Adrenal gland (tissue), 5 donors: ENCODE measurements around the gene CGNL1.

Experiments
- POLR2A ChIP-seq, 2 donors: fragments of 450-650 bp; IDR thresholded peaks; one replicate each; pipeline ENCODE4 v1.6.1; 2017; ENCODE audit warnings: antibody characterized with exemption in 2 of 2, mild to moderate bottlenecking in 2 of 2, moderate library complexity in 1 of 2
- TF ChIP-seq, protein P1 (sequence below), 6 experiments: fragments of 450-650 bp in 4 of 6; fragments of 200-600 bp in 2 of 6; sonication (generic) in 1 of 6; IDR thresholded peaks; 1 replicate in 5 of 6; 2 replicates in 1 of 6; pipeline versions ENCODE4 v1.5.1 to v1.8.0; 2016 to 2021; ENCODE audit warnings: antibody characterized with exemption in 6 of 6, mild to moderate bottlenecking in 2 of 6, moderate library complexity in 1 of 6
- donor health status: DM: no; HTN: no; CAD: no.

DNA sequence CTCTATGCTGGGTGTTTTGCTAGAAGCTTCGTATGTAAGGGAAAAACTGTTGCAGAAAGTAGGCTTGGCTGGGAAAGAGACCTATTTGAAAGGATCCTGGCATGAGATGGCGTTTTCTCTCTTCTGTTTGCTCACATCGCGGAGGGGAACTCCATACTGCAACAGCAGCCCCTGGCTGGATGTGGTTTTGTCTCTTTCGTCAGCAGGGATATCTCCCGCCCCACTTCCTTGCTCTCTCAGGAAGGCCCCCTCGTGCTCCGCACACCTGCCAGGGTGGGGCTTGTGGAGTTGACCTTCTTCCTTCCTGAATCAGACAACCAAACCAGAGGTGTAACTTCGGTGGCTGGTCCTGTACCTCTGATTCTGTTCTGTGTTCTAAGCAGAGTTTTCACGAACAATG, 189.0 kb downstream of the CGNL1 start:
- TF ChIP-seq, protein P1, sequence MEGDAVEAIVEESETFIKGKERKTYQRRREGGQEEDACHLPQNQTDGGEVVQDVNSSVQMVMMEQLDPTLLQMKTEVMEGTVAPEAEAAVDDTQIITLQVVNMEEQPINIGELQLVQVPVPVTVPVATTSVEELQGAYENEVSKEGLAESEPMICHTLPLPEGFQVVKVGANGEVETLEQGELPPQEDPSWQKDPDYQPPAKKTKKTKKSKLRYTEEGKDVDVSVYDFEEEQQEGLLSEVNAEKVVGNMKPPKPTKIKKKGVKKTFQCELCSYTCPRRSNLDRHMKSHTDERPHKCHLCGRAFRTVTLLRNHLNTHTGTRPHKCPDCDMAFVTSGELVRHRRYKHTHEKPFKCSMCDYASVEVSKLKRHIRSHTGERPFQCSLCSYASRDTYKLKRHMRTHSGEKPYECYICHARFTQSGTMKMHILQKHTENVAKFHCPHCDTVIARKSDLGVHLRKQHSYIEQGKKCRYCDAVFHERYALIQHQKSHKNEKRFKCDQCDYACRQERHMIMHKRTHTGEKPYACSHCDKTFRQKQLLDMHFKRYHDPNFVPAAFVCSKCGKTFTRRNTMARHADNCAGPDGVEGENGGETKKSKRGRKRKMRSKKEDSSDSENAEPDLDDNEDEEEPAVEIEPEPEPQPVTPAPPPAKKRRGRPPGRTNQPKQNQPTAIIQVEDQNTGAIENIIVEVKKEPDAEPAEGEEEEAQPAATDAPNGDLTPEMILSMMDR (IDR thresholded peaks at IDR 0.05) = no peak
- no peak for TF ChIP-seq POLR2A (IDR thresholded peaks at IDR 0.05)
